ENCODE data around the gene ZNF44.

The ZNF44 gene

GRCh38 chr19:12260861-12261260 is 33.8 kb downstream of the ZNF44 start:
- no peak for DNase-seq

GRCh38 chr19:12260236-12260635 is 34.4 kb downstream of the ZNF44 start:
- DNase-seq = no peak

GRCh38 chr19:12255372-12255771 is 39.3 kb downstream of the ZNF44 start:
- no peak for DNase-seq

GRCh38 chr19:12247644-12248222 is 47.0 kb downstream of the ZNF44 start:
- DNase-seq = no peak

GRCh38 chr19:12244370-12244769 is 50.3 kb downstream of the ZNF44 start:
- DNase-seq = no peak

GRCh38 chr19:12237143-12237839 is 57.4 kb downstream of the ZNF44 start:
- no peak for DNase-seq

GRCh38 chr19:12232961-12233360 is 61.7 kb downstream of the ZNF44 start:
- DNase-seq = no peak

GRCh38 chr19:12230751-12231733 is 63.6 kb downstream of the ZNF44 start:
- DNase-seq = no peak

GRCh38 chr19:12229990-12230389 is 64.7 kb downstream of the ZNF44 start:
- DNase-seq = no peak

GRCh38 chr19:12224676-12225075 is 70.0 kb downstream of the ZNF44 start:
- DNase-seq = no peak

- no peak for DNase-seq
Observed at GRCh38 chr19:12222980-12223630, 71.6 kb downstream of the ZNF44 start.

Data from stimulated activated CD4-positive, alpha-beta T cell treated with anti-CD3 and anti-CD28 coated beads, Interleukin-2, amount 100 ng/mL, for 48 hours (primary cell).